HG02798 (cell line): ENCODE results near the gene TRAFD1.
"Not testable (repeated sequence)": the region's sequence is repeated elsewhere in the genome, so short reads cannot be mapped to it uniquely, and the experiment has no call there.

Source experiments
- ATAC-seq: cut with Tn5 transposase; IDR thresholded peaks from one replicate; pipeline ENCODE4 v1.9.1; 2021; ENCODE audit warnings: mild to moderate bottlenecking; ENCODE audit not compliant: unreplicated experiment, poor library complexity

Gene TRAFD1

DNA sequence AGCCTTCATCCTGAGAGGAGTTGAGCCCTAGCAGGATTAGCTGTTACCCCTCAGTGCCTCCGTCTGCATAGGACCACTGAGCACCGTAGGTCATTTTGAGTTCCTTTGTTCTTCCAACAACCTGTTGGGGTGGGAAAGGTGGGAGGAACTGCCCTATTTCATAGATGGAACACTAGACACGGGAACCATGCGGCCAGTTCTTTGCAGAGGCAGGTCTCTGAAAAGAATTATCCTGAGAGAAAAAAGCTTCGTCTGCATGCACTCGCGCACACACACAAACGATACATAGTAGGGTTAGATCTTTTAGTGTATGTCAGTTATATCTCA lies 28.5 kb downstream of the TRAFD1 start:
- ATAC-seq: no peak

DNA sequence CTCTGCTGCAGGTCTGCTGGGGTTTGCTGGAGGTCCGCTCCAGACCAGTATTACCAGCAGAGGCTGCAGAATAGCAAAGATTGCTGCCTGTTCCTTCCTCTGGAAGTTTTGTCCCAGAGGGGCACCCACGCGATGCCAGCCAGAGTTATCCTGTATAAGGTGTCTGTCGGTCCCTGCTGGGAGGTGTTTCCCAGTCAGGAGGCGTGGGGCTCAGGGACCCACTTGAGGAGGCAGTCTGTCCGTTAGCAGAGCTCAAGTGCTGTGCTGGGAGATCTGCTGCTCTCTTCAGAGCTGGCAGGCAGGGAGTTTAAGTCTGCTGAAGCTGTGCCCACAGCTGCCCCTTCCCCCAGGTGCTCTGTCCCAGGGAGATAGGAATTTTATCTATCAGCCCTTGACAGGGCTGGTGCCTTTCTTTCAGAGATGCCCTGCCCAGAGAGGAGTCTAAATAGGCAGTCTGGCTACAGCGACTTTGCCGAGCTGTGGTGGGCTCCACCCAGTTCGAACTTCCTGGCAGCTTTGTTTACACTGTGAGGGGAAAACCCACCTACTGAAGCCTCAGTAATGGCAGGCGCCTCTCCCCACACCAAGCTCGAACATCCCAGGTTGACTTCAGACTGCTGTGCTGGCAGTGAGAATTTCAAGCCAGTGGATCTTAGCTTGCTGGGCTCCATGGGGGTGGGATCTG lies 33.2 kb downstream of the TRAFD1 start:
- not testable (repeated sequence) for ATAC-seq

DNA sequence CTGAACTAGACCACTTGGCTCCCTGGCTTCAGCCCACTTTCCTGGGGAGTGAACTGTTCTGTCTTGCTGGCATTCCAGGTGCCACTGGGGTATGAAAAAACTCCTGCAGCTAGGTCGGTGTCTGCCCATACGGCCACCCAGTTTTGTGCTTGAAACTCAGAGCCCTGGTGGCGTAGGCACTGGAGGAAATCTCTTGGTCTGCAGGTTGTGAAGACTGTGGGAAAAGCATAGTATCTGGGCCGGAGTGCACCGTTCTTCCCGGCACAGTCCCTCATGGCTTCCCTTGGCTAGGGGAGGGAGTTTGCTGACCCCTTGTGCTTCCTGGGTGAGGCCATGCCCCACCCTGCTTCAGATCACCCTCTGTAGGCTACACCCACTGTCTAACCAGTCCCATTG lies 33.8 kb downstream of the TRAFD1 start:
- ATAC-seq: no peak

DNA sequence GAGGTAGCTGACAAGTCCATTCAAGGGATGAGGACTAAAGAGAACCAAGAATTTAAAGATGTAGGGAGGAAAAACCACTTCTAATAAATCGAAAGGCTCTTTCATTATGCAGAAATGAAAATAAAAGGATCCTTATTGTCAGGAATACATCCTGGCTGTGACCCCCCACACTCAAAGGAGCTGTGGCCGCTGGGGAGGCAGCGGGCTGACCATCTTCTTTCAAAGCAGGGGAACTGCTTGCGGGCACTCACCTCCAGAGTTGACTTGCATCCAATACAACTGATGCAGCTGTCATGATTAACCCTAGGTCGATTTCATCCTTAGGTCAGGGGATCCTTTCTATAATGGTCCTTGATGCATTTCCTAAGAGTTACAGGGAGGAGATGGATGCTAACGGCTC lies 35.3 kb downstream of the TRAFD1 start:
- no peak for ATAC-seq

DNA sequence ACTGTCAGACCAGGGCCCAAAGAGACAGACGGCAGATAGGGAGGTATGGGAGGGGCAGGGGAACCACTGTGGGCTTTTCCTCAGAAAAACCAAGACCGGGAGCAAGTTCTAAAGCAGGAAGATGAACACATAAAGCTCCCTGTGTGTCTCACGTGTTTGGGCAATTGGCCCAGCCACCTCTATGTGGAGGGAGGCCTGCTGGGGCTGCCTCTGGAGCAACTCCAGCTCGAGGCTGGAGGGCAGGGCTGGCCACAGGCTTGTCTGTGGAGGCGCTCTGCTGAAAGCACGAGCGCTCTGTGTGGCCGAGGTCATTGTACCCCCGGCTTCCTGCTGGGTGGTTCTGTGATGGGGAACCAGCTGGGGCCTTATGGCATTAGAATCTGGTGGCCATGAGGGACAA lies 36.4 kb downstream of the TRAFD1 start:
- no peak for ATAC-seq

DNA sequence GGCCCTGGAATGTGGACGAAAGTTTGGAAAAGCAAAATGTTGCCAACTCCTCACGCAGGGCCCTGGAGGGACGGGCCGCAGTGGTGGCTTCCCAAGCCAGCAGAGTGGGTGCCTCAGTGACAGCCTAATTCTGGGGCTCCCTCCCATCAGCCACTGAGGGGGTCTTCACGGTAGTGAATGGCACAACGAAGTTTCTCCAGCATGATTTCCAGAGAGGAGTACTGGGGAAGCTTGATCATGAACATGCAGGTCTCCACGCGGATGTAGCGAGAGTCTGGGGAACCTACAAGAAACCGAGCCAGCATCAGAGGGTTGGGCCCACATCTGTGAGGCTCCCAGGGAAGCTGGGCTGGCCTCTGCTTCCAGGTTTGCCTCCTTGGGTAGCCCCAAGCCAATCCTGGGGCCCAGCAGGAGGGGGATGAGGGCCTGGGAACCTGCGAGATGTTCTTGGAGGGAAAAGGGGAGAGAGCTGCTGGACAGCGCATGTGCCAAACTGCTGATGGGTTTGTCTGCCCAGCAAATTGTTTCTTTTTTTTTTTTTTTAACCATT lies 37.0 kb downstream of the TRAFD1 start:
- ATAC-seq: no peak

DNA sequence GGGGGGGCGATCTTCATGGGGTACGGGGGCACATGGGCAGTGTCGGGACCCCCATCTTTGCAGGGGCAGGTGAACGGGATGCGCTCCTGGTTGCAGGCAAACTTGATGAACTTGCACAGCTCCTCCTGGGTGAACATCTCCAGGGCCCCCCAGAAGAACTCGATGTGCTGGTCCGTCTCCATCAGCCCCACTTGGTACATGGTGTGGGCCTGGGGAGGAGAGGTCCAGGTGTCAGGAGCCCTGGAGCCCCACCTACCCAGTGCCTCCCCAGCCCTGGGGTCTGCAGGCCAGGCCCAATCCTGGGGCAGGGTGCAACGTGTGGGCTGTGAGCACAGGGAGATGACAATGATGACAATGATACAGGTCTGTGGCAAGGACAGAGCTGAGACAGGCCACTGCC lies 37.7 kb downstream of the TRAFD1 start:
- no peak for ATAC-seq

DNA sequence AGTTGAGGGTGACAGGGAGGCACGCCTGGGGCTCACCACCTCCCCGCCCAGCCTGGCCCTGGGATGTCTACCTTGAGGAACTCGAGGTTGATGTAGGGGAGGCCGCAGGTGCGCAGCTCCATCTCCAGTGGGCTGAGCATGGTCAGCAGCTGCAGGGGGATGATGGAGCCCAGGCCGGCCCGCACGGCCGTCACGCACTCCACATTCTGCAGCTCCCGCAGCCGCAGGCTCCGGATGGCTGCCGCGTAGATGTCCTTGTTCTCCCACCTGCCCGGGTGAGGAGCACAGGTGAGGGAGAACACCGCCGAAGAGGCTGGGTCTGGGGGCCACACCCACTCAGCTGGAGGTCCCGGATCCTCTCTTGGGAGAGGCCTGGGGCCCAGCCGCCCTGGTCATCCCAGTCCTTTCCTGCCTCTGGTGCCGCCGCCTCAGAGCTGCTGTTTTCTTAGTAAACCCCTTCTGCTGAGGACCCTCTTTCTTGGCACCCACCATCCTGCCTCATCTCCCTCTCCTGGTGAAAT lies 38.2 kb downstream of the TRAFD1 start:
- no peak for ATAC-seq

DNA sequence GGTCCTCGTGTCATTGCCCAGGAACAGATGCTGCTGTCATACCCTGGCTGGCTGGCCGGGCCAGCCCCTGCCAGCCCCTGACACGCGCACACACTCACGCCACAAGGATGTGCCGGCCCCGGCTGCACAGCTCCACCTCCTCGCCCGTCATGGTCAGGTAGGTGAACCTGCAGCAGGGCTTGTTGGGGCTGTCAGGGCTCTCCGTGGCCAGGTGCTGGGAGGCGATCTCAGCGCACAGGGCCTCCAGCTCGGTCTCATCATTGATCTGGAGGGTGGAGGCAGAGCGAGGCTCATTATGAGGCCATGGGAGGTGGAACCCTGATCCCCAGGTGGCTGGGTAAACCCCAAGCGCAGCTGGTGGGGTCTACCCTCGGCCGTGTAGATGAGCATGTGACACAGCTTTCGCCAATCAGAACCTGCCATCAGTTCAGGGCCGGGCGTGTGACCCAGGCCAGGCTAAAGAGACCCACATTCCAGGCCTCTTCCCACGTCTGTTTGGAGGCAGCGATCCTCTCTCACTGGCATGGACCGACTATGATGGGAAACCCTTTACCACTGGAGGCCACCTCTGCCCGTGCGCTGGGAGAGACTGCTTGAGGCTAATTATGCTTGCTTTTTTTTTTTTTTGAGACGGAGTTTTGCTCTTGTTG lies 38.8 kb downstream of the TRAFD1 start:
- no peak for ATAC-seq

DNA sequence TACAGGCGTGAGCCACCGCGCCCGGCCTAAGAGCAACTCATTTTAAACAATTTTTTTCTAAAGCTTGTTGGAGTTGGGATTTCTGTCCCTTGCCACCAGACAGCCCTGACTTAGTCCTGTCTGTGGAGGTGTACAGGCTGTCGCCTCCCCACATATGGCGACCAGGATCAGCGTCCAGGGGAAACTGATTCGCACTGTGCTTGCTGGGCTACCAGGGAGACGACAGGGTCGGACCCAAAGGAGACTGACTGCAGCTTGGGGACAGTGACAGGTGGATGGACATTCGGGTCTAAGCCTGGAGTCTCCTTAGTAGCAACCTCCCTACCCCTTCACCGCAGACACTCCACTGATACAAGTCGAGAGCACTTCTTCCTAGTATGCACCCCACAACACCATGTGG lies 40.3 kb downstream of the TRAFD1 start:
- ATAC-seq: no peak

DNA sequence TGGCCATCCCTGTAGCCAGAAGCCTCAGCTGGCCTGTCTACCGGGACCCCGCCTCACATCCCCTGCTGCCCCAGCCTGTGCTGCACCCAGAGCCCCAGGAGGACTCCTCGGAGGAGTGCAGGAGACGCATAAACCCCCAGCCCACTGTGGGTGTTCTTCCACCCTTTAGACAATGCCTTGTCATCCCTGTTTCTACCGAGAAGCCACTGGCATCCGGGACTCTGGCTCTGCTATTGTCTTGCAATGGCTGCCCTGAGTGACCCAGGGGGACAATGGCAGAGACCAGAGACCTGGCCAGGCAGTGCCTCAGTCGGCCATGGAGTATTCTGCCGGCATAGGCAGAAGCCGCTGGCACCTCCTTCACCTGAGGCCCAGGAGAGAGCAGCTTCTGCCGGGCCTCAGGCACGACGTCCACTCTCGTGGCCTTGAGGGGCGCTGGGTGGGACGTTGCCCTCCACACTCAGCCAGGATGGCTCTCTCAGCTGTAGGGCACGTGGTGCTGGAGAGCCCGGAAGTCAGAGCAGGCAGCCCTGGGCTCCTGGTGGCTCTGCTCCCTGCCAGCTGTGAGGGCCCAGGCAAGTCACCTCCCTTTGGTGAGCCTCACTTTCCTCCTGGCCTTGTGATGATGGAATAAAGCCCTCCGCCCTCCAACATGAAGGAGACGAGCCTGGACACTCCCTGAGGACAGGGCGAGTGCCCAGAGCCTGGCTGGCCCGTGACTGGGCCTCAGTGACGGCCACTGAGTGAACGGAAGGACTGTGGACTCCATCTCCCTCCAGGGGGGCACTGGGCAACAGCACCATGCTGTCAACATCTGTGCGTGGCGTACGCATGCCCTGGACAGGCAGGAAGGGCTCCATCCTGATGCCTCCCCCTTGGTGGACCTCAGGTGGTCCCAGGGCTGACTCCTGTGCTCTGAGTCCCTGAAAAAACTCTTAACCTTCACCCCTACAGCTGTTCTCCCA lies 41.0 kb downstream of the TRAFD1 start:
- no peak for ATAC-seq

DNA sequence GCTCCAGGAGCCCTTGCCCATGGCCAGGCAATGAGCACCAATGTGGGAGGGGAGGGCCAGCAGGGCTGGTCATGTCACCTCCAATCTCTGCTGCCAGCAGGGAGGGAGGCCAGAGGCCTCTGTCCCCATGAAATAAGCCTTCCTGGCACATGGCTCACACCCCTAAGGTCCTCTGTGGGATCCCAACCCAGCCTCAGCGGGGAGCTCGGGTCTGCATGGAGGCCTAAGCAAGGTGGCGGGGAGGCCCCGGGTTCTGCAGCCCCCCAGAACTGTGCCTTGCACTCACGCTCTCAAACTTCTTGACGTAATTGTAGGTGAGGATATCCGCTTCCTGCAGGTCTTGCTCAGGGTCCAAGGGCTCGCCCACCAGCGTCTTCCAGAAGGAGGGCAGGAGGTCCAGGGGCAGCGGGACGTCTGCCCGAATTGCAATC lies 41.7 kb downstream of the TRAFD1 start:
- ATAC-seq: no peak

DNA sequence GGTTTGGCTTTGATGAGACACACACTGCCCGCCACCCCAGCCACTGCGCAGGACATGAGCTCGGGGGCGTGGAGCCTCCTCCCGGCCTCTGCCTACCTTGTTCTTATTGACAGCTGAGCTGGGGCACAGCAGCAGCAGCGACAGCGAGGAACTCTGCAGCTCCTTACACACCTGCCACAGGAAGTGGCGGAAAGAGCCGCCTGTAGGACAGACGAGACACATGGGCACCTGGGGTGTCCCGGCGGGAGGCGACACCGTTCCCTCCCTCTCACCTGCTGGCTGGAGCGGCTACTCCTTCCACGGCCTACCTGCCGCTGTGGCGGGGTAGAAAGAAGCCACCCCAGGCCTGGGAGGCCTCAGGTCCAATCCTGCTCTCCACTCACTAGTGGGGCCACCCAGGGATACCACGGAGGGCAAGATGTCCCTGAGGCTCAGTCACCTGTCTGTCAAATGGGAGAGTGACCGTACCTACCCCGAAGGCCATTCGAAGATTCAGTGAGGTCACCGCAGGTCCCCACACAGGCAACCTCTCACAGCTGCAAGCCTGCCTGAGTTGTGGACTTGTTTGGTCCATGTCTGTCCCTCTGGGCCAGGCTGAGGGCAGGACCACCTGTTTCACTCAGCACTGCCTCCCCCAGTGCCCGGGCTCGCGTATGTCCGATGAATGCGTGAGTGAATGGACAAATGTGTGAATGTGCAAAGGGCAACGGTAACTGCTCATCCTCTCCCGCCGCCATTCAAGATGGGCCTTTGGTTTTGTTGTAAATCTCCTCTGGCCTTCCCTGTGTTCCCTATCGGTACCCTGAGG lies 42.6 kb downstream of the TRAFD1 start:
- ATAC-seq: no peak

DNA sequence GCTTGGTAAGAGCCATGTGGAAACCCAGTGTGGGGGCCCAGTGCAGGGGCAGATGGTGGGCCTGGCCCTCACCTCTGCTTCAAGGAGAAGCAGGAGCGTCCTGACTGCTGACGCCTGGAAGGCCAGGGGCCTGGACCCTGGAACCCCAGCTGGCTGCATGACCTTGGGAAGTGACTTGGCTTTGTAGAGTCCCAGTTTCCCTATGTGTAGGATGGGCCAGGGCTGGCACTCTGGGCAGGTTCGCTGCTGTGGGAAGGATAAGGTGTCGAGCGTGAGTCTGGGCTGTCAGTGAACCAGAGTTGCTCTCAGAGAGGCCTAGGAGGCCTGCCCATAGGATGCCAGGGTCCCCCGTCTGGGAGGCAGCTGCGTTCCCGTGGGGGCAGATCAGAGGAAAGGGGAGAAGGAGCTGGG lies 43.2 kb downstream of the TRAFD1 start:
- no peak for ATAC-seq

DNA sequence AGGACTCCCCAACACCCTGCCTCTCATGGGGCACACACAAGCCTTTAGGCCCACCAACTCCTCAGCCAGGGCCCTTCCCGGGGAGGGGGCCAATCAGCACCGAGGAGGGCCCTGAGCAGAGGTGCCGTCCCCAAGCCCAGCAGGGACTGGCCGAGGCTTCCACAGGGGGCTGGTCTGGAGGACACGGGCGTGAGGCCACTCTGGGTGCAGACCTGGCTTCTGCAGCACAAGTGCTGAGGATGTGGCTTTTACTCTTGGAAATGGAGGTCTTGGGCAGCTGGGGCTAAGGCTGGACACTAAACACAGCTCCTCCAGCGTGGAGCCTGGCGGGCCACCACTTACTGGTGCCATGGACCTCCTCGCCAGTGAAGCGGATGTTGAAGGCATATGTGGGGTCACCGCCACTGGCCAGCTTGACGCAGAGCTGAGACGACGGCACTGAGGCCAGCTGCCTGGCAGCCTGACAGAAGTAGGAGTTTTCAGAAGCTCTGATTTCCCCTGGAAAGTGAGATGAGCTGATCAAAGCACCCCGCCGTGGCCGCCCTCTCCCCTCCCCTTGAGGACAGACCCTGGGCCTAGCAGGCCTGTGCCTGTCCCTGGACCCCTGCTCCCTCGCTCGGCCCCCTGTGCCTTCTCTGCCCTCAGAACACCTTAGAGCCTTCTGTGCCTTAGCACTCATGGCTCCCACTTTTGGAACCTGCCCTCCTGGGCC lies 44.0 kb downstream of the TRAFD1 start:
- no peak for ATAC-seq

DNA sequence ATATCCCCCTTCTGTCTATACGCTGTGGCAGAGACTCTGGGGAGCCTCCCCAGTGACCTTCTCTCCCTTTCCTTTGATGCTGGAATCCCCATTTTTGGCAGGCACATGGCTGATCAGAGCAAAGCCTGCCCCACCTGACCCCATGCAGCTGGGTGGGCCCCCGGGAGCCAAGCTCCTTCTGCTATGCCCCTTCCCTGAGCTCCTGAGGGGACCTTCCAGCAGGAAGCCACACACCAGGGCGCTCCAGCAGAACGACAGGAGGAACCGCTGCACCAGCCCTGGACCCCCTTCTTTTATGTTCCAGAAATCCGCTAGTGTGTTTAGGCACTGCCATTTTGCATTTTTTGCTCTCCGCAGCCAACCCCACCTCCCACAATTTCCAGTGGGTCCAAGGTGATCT lies 44.6 kb downstream of the TRAFD1 start:
- ATAC-seq: no peak

DNA sequence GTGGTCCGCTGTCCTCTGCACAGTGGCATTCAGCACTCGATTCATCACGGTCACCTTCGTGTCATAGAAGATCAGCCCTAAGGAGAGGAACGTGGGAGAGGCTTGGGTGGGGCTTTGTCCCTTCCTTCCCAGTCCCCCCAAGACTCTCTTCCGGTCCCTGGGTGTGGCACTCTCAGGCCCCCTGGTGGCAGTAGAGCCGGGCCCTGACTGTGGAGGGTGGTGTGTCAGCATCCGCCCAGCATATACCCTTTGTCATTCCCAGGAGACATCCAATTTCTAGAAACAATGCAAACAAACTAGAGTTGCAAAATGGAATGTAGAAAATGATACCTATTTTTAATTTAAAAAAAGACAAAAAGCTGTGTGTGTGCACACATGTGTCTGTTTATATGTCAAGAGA lies 45.0 kb downstream of the TRAFD1 start:
- ATAC-seq: no peak

DNA sequence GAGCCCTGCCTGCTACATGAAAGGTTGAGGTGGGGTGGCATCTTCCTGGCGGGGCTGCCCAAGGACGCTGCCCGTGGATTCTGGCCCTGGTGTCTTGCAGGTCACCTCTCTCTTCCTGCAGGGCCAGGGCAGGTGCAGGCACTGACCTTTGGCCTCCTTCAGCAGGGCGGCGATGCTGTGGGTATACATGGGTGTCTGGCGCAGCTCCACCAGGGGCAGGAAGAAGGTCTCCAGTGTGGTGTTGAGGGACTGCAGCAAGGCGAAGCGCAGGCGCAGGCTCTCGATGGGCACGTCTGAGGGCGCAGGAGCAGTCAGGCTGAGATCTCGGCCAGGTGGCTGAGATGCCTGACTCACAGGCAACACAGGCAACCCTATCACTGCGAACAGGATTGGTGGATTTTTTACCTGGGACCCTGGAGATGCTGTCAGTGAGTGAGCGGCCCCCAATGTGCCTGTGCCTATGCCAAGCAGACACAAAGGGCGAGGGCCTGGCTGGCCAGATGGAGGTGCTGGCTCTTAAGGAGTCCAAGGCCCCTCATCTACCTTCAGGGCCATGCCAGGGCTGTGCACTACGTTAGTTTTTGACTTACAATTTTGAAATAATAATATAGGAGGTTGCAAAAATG lies 45.7 kb downstream of the TRAFD1 start:
- ATAC-seq: no peak
